WTC11 (cell line): ENCODE data around the gene RPL7L1. TPM values are rescaled to one million over a fixed set of nuclear protein-coding genes. Genes with fewer than 3 reads are reported as not detected.

Source experiments
- ATF2 ChIP-seq: sonication (generic); formaldehyde crosslinking; IDR thresholded peaks from 2 replicates; pipeline ENCODE4 v1.8.1; 2022; ENCODE audit warnings: low read depth, missing genetic modification reagents, borderline replicate concordance
- CREM ChIP-seq: sonication (generic); formaldehyde crosslinking; IDR thresholded peaks from 2 replicates; pipeline ENCODE4 v1.8.1; 2022; ENCODE audit warnings: mild to moderate bottlenecking, missing genetic modification reagents, moderate library complexity
- ELF4 ChIP-seq: sonication (generic); formaldehyde crosslinking; IDR thresholded peaks from 2 replicates; pipeline ENCODE4 v1.8.1; 2022; ENCODE audit warnings: low read depth, mild to moderate bottlenecking, moderate library complexity, missing genetic modification reagents
- EMX1 ChIP-seq: fragments of 250-450 bp; sonication (Bioruptor Pico); IDR thresholded peaks from 2 replicates; pipeline ENCODE4 v1.8.0; 2021; ENCODE audit warnings: mild to moderate bottlenecking
- ERG ChIP-seq: fragments of 250-450 bp; sonication (Bioruptor Pico); IDR thresholded peaks from 2 replicates; pipeline ENCODE4 v1.8.0; 2021; ENCODE audit warnings: mild to moderate bottlenecking
- GABPB1 ChIP-seq: sonication (generic); formaldehyde crosslinking; IDR thresholded peaks from 2 replicates; pipeline ENCODE4 v1.8.1; 2023; ENCODE audit warnings: mild to moderate bottlenecking, missing genetic modification reagents
- IRF2 ChIP-seq: sonication (generic); formaldehyde crosslinking; IDR thresholded peaks from 2 replicates; pipeline ENCODE4 v1.8.0; 2022; ENCODE audit warnings: low read depth, missing genetic modification reagents, borderline replicate concordance
- KAT7 ChIP-seq: sonication (generic); formaldehyde crosslinking; IDR thresholded peaks from 2 replicates; pipeline ENCODE4 v1.8.1; 2023; ENCODE audit warnings: missing genetic modification reagents, mild to moderate bottlenecking, borderline replicate concordance
- NR2C2 ChIP-seq: sonication (generic); formaldehyde crosslinking; IDR thresholded peaks from 2 replicates; pipeline ENCODE4 v1.8.0; 2022; ENCODE audit warnings: mild to moderate bottlenecking, missing genetic modification reagents
- PREB ChIP-seq: sonication (generic); formaldehyde crosslinking; IDR thresholded peaks from 2 replicates; pipeline ENCODE4 v1.8.1; 2022; ENCODE audit warnings: mild to moderate bottlenecking, missing genetic modification reagents, moderate library complexity, borderline replicate concordance
- SMAD4 ChIP-seq: sonication (generic); formaldehyde crosslinking; IDR thresholded peaks from 2 replicates; pipeline ENCODE4 v1.8.0; 2022; ENCODE audit warnings: mild to moderate bottlenecking, missing genetic modification reagents
- SP1 ChIP-seq: sonication (generic); formaldehyde crosslinking; conservative IDR thresholded peaks from 2 replicates; pipeline ENCODE4 v1.8.1; 2022; ENCODE audit warnings: missing genetic modification reagents
- TEAD1 ChIP-seq: sonication (generic); formaldehyde crosslinking; IDR thresholded peaks from 2 replicates; pipeline ENCODE4 v1.8.0; 2022; ENCODE audit warnings: mild to moderate bottlenecking, missing genetic modification reagents
- total RNA-seq: library from RNA; stranded (reverse); gene quantifications from 3 replicates; pipeline ENCODE4 v1.2.3, GENCODE V29; 2021
- TF ChIP-seq, protein P1 (sequence below): fragments of 250-450 bp; sonication (Bioruptor Pico); conservative IDR thresholded peaks from 2 replicates; pipeline ENCODE4 v1.9.0; 2021; ENCODE audit warnings: mild to moderate bottlenecking
- TF ChIP-seq, protein P2 (sequence below): sonication (generic); formaldehyde crosslinking; IDR thresholded peaks from 2 replicates; pipeline ENCODE4 v1.8.1; 2023; ENCODE audit warnings: mild to moderate bottlenecking, missing genetic modification reagents
- TF ChIP-seq, protein P3 (sequence below): sonication (generic); formaldehyde crosslinking; IDR thresholded peaks from 2 replicates; pipeline ENCODE4 v1.8.0; 2023; ENCODE audit warnings: mild to moderate bottlenecking, missing genetic modification reagents
- TF ChIP-seq, protein P4 (sequence below): fragments of 200-600 bp; IDR thresholded peaks from 2 replicates; pipeline ENCODE4 v1.8.0; 2022; ENCODE audit warnings: antibody characterized with exemption
- TF ChIP-seq, protein P5 (sequence below): sonication (generic); formaldehyde crosslinking; IDR thresholded peaks from 2 replicates; pipeline ENCODE4 v1.8.0; 2023; ENCODE audit warnings: missing genetic modification reagents, mild to moderate bottlenecking, borderline replicate concordance

Gene RPL7L1
- total RNA-seq, 1 experiment from 2014 or later: 107 TPM

GRCh38 chr6:42911171-42912021, 32.0 kb downstream of the RPL7L1 start (continued):
- TF ChIP-seq ERG (CRISPR knock-in tag) (no peak), PREB (no peak), EMX1 (CRISPR knock-in tag) (no peak), KAT7 (CRISPR knock-in tag) (0 out of 2 replicates have a peak, but pooled peaks have one; percentile 71), GABPB1 (CRISPR knock-in tag) (no peak), NR2C2 (no peak), ELF4 (CRISPR knock-in tag) (no peak), ATF2 (CRISPR knock-in tag) (no peak), CREM (no peak), IRF2 (CRISPR knock-in tag) (no peak), SMAD4 (CRISPR knock-in tag) (no peak), SP1 (CRISPR knock-in tag) (0 out of 2 replicates have a peak, but pooled peaks have one; percentile 40), TEAD1 (CRISPR knock-in tag) (no peak; the same call in 1 of the 2 replicates)
- TF ChIP-seq, protein P1, sequence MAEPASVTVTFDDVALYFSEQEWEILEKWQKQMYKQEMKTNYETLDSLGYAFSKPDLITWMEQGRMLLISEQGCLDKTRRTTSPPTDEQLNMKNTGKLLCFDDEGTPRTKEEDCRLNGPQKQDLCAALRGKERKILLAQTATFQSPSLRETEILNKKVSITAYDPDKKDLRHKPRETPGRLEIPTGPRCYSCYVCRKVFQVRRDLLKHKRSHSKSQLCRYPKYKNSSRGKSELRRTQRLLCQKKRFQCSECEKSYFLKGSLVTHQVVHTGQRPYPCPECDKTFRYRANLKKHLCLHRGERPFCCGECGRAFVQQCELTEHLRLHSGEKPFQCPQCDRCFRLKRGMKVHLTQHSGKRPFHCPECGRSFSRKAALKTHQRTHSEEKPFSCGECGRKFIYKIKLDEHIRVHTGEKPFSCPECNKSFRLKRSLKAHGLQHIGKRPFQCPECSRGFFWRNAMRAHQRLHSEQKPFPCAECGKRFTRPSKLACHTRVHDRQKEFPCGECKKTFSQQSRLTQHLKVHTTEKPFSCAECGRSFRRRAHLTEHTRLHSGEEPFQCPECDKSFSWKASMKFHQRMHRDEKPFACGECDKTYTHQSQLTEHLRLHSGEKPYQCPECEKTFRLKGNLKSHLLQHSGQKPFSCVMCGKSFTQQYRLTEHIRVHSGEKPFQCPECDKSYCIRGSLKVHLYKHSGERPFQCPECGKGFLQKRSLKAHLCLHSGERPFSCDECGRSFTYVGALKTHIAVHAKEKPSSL (CRISPR knock-in tag): no peak
- TF ChIP-seq, protein P2, sequence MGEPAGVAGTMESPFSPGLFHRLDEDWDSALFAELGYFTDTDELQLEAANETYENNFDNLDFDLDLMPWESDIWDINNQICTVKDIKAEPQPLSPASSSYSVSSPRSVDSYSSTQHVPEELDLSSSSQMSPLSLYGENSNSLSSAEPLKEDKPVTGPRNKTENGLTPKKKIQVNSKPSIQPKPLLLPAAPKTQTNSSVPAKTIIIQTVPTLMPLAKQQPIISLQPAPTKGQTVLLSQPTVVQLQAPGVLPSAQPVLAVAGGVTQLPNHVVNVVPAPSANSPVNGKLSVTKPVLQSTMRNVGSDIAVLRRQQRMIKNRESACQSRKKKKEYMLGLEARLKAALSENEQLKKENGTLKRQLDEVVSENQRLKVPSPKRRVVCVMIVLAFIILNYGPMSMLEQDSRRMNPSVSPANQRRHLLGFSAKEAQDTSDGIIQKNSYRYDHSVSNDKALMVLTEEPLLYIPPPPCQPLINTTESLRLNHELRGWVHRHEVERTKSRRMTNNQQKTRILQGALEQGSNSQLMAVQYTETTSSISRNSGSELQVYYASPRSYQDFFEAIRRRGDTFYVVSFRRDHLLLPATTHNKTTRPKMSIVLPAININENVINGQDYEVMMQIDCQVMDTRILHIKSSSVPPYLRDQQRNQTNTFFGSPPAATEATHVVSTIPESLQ (CRISPR knock-in tag): no peak
- TF ChIP-seq, protein P3, sequence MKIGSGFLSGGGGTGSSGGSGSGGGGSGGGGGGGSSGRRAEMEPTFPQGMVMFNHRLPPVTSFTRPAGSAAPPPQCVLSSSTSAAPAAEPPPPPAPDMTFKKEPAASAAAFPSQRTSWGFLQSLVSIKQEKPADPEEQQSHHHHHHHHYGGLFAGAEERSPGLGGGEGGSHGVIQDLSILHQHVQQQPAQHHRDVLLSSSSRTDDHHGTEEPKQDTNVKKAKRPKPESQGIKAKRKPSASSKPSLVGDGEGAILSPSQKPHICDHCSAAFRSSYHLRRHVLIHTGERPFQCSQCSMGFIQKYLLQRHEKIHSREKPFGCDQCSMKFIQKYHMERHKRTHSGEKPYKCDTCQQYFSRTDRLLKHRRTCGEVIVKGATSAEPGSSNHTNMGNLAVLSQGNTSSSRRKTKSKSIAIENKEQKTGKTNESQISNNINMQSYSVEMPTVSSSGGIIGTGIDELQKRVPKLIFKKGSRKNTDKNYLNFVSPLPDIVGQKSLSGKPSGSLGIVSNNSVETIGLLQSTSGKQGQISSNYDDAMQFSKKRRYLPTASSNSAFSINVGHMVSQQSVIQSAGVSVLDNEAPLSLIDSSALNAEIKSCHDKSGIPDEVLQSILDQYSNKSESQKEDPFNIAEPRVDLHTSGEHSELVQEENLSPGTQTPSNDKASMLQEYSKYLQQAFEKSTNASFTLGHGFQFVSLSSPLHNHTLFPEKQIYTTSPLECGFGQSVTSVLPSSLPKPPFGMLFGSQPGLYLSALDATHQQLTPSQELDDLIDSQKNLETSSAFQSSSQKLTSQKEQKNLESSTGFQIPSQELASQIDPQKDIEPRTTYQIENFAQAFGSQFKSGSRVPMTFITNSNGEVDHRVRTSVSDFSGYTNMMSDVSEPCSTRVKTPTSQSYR: no peak
- TF ChIP-seq, protein P4, sequence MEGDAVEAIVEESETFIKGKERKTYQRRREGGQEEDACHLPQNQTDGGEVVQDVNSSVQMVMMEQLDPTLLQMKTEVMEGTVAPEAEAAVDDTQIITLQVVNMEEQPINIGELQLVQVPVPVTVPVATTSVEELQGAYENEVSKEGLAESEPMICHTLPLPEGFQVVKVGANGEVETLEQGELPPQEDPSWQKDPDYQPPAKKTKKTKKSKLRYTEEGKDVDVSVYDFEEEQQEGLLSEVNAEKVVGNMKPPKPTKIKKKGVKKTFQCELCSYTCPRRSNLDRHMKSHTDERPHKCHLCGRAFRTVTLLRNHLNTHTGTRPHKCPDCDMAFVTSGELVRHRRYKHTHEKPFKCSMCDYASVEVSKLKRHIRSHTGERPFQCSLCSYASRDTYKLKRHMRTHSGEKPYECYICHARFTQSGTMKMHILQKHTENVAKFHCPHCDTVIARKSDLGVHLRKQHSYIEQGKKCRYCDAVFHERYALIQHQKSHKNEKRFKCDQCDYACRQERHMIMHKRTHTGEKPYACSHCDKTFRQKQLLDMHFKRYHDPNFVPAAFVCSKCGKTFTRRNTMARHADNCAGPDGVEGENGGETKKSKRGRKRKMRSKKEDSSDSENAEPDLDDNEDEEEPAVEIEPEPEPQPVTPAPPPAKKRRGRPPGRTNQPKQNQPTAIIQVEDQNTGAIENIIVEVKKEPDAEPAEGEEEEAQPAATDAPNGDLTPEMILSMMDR: no peak
- TF ChIP-seq, protein P5, sequence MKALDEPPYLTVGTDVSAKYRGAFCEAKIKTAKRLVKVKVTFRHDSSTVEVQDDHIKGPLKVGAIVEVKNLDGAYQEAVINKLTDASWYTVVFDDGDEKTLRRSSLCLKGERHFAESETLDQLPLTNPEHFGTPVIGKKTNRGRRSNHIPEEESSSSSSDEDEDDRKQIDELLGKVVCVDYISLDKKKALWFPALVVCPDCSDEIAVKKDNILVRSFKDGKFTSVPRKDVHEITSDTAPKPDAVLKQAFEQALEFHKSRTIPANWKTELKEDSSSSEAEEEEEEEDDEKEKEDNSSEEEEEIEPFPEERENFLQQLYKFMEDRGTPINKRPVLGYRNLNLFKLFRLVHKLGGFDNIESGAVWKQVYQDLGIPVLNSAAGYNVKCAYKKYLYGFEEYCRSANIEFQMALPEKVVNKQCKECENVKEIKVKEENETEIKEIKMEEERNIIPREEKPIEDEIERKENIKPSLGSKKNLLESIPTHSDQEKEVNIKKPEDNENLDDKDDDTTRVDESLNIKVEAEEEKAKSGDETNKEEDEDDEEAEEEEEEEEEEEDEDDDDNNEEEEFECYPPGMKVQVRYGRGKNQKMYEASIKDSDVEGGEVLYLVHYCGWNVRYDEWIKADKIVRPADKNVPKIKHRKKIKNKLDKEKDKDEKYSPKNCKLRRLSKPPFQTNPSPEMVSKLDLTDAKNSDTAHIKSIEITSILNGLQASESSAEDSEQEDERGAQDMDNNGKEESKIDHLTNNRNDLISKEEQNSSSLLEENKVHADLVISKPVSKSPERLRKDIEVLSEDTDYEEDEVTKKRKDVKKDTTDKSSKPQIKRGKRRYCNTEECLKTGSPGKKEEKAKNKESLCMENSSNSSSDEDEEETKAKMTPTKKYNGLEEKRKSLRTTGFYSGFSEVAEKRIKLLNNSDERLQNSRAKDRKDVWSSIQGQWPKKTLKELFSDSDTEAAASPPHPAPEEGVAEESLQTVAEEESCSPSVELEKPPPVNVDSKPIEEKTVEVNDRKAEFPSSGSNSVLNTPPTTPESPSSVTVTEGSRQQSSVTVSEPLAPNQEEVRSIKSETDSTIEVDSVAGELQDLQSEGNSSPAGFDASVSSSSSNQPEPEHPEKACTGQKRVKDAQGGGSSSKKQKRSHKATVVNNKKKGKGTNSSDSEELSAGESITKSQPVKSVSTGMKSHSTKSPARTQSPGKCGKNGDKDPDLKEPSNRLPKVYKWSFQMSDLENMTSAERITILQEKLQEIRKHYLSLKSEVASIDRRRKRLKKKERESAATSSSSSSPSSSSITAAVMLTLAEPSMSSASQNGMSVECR (CRISPR knock-in tag): no peak
